Spleen (tissue), 11 donors: Measurements from ENCODE around the gene HUS1B. TPM values are rescaled to one million over a fixed set of nuclear protein-coding genes. Genes with fewer than 3 reads are reported as not detected.

Experiments used
- DNase-seq: peaks from one replicate; pipeline ENCODE4 v3.0.0-alpha.2; 2020
- H3K27ac ChIP-seq, 8 donors: fragments of 200-600 bp; sonication (generic) in 7 of 8; 1 replicate in 4 of 8; 2 replicates in 4 of 8; pipeline versions ENCODE4 v1.5.0 to v1.8.0; 2016 to 2021; ENCODE audit warnings: inconsistent platforms in 4 of 8, mild to moderate bottlenecking in 4 of 8, moderate library complexity in 1 of 8
- H3K27me3 ChIP-seq, 7 donors: fragments of 200-600 bp; sonication (generic) in 6 of 7; replicated peaks in 1 of 7; 1 replicate in 4 of 7; 2 replicates in 3 of 7; pipeline versions ENCODE4 v1.5.0 to v1.8.0; 2016 to 2021; ENCODE audit warnings: inconsistent platforms in 3 of 7, mild to moderate bottlenecking in 1 of 7
- H3K36me3 ChIP-seq, 6 donors: fragments of 200-600 bp; sonication (generic) in 5 of 6; 1 replicate in 4 of 6; 2 replicates in 2 of 6; pipeline versions ENCODE4 v1.5.0 to v1.8.0; 2016 to 2021; ENCODE audit warnings: inconsistent platforms in 2 of 6
- H3K4me1 ChIP-seq, 6 donors: fragments of 200-600 bp; sonication (generic) in 5 of 6; 1 replicate in 3 of 6; 2 replicates in 3 of 6; pipeline versions ENCODE4 v1.5.0 to v1.8.0; 2016 to 2021; ENCODE audit warnings: inconsistent platforms in 3 of 6
- H3K4me3 ChIP-seq, 8 donors: fragments of 200-600 bp; sonication (generic) in 7 of 8; 1 replicate in 4 of 8; 2 replicates in 4 of 8; pipeline versions ENCODE4 v1.5.0 to v1.8.0; 2016 to 2021; ENCODE audit warnings: inconsistent platforms in 4 of 8, mild to moderate bottlenecking in 4 of 8, moderate library complexity in 2 of 8
- H3K9me3 ChIP-seq, 8 donors: fragments of 200-600 bp; sonication (generic) in 7 of 8; 1 replicate in 4 of 8; 2 replicates in 4 of 8; pipeline versions ENCODE4 v1.5.0 to v1.8.0; 2016 to 2021; ENCODE audit warnings: inconsistent platforms in 4 of 8
- CTCF ChIP-seq, 11 experiments: fragments of 200-600 bp in 7 of 11; fragments of 450-650 bp in 4 of 11; sonication (generic) in 4 of 11; IDR thresholded peaks in 8 of 11; conservative IDR thresholded peaks in 3 of 11; 1 replicate in 7 of 11; 2 replicates in 4 of 11; pipeline versions ENCODE4 v1.4.0 to v1.8.0; 2016 to 2021; ENCODE audit warnings: antibody characterized with exemption in 11 of 11, inconsistent platforms in 4 of 11, mild to moderate bottlenecking in 1 of 11
- POLR2A ChIP-seq, 3 donors: fragments of 450-650 bp; IDR thresholded peaks; one replicate each; pipeline ENCODE4 v1.5.1; 2017; ENCODE audit warnings: antibody characterized with exemption in 3 of 3, mild to moderate bottlenecking in 1 of 3
- POLR2AphosphoS5 ChIP-seq, 3 donors: sonication (generic); formaldehyde crosslinking; IDR thresholded peaks; one replicate each; pipeline ENCODE4 v1.5.1; 2017; ENCODE audit warnings: antibody characterized with exemption in 3 of 3
- WGBS, 5 donors: extraction: QIAGEN DNeasy Blood & Tissue Kit in 3 of 5; methylation state at CpG; one replicate each; pipeline versions ENCODE4 v1.1.5 to v1.1.7; 2013 to 2018; 5-methylcytosine and 5-hydroxymethylcytosine counted together
- intact Hi-C: fragments of 100-400 bp; cut with DNase I; formaldehyde crosslinking; loops from one replicate; pipeline ENCODE4 v1.15.0; 2023; ENCODE audit warnings: low total_unique reads
- polyA plus RNA-seq, 3 donors: library from polyadenylated mRNA; stranded (reverse); fragments of 200-250 nt; gene quantifications; one replicate each; pipeline ENCODE4 v1.2.1, GENCODE V29; 2013
- total RNA-seq, 7 donors: library from RNA; depleted of rRNA in 3 of 7; stranded (reverse); fragments of >200 nt in 3 of 7; fragmentation: NEBNext Ultra II Directional in 4 of 7; extraction: Animal tissue kit (Norgen Biotek cat#: 25700) in 4 of 7; gene quantifications; one replicate each; pipeline versions ENCODE4 v1.1.0 to v1.2.1, GENCODE V29; 2016 to 2021
- donor health status: healthy with polysubstance abuse.
- donor health status: DM: no; HTN: no; CAD: no; lungs with moderate emphysema.
- donor health status: DM: no; HTN: no; CAD: no.
- donor health status: Bipolar disorder and iron deficiency.
- donor health status: healthy.
- donor health status: DM: no; HTN: no; CAD: no.
- donor health status: DM: yes; HTN: yes; CAD: no.

HUS1B gene
- total and polyA plus RNA-seq, 10 donors, result 0.06 to 6.1 (median 2.2) TPM

GRCh38 chr6:692356-692851 is 35.5 kb upstream of the HUS1B start:
- intact Hi-C loops, result no loop called here
- H3K9me3 ChIP-seq, result no peaks in the 10 kb centered on the region
- H3K36me3 ChIP-seq, result peaks cover 0 to 29% (median 4%) of the 10 kb centered on the region in 6 donors
- WGBS, 5 donors, result 1 to 2% (median 1%) methylated on average over 14 to 45 of the region's 45 CpGs
- TF ChIP-seq POLR2AphosphoS5 (IDR thresholded peaks at IDR 0.05) (no peak), POLR2A (IDR thresholded peaks at IDR 0.05) (no peak), CTCF (IDR thresholded peaks at IDR 0.05 in 8 of 11, conservative IDR thresholded peaks at IDR 0.05 in 3 of 11) (no peak)
- H3K4me1 ChIP-seq, result peaks cover 12 to 48% (median 22%) of the 10 kb centered on the region in 6 donors
- H3K4me3 ChIP-seq, result peak overlapping the region; percentile 79 to 99 (median 92)
- no peaks in the 10 kb centered on the region for H3K27me3 ChIP-seq
- DNase-seq, result peak; percentile 92
- peak overlapping the region; percentile 75 to 94 (median 86) for H3K27ac ChIP-seq

GRCh38 chr6:689223-689622 is 32.3 kb upstream of the HUS1B start:
- TF ChIP-seq POLR2AphosphoS5 (IDR thresholded peaks at IDR 0.05), result no peak
- TF ChIP-seq POLR2A (IDR thresholded peaks at IDR 0.05), result no peak
- no peak for TF ChIP-seq CTCF (IDR thresholded peaks at IDR 0.05 in 8 of 11, conservative IDR thresholded peaks at IDR 0.05 in 3 of 11)
- Histone ChIP-seq H3K27ac (no peak overlapping the region), H3K27me3 (no peaks in the 10 kb centered on the region), H3K36me3 (peaks cover 0 to 35% (median 4%) of the 10 kb centered on the region in 6 donors), H3K4me1 (peaks cover 18 to 73% (median 35%) of the 10 kb centered on the region in 6 donors), H3K9me3 (no peaks in the 10 kb centered on the region), H3K4me3 (no peak overlapping the region)
- 47 to 62% (median 49%) methylated on average over 2 of the region's 2 CpGs for WGBS, 5 donors
- intact Hi-C loops, result no loop called here
- DNase-seq, result no peak

- WGBS, 5 donors, result 86 to 99% (median 94%) methylated on average over 3 of the region's 3 CpGs
- peaks cover 0 to 35% (median 4%) of the 10 kb centered on the region in 6 donors for H3K36me3 ChIP-seq
- H3K4me3 ChIP-seq, result no peak overlapping the region
- no peak for DNase-seq
- no peaks in the 10 kb centered on the region for H3K27me3 ChIP-seq
- no peak overlapping the region for H3K27ac ChIP-seq
- H3K9me3 ChIP-seq, result no peaks in the 10 kb centered on the region
- intact Hi-C loops, result no loop called here
- H3K4me1 ChIP-seq, result peaks cover 10 to 81% (median 38%) of the 10 kb centered on the region in 6 donors
- TF ChIP-seq CTCF (IDR thresholded peaks at IDR 0.05 in 8 of 11, conservative IDR thresholded peaks at IDR 0.05 in 3 of 11) (no peak), POLR2A (IDR thresholded peaks at IDR 0.05) (no peak), POLR2AphosphoS5 (IDR thresholded peaks at IDR 0.05) (no peak)
Measured at GRCh38 chr6:686497-686896, 29.6 kb upstream of the HUS1B start.

GRCh38 chr6:684831-685636 is 28.1 kb upstream of the HUS1B start:
- Histone ChIP-seq H3K4me1 (peaks cover 6 to 79% (median 30%) of the 10 kb centered on the region in 6 donors), H3K4me3 (no peak overlapping the region), H3K9me3 (no peaks in the 10 kb centered on the region), H3K27ac (no peak overlapping the region), H3K27me3 (no peaks in the 10 kb centered on the region), H3K36me3 (peaks cover 0 to 30% (median 4%) of the 10 kb centered on the region in 6 donors)
- intact Hi-C loops, result no loop called here
- 69 to 75% (median 71%) methylated on average over 6 of the region's 6 CpGs for WGBS, 5 donors
- TF ChIP-seq POLR2AphosphoS5 (IDR thresholded peaks at IDR 0.05) (no peak), CTCF (IDR thresholded peaks at IDR 0.05 in 8 of 11, conservative IDR thresholded peaks at IDR 0.05 in 3 of 11) (no peak), POLR2A (IDR thresholded peaks at IDR 0.05) (no peak)
- no peak for DNase-seq
